ENCODE results near the gene RBKS. TPM values are rescaled to one million over a fixed set of nuclear protein-coding genes. Genes with fewer than 3 reads are reported as not detected.

Gene RBKS
- total and polyA plus RNA-seq, 2 of the 8 experiments (the other 6 are each of a cell fraction or from before 2014, with no cell fraction given): 1.1 to 1.5 TPM

GRCh38 chr2:27756544-27757498, 133.4 kb downstream of the RBKS start:
- no peak for DNase-seq (ENCODE audit: low read depth in 1 of 2, low spot score in 2 of 2)
- Histone ChIP-seq H4K8ac (ENCODE audit: extremely low read depth, insufficient read depth, low read length) (peak overlapping the region; percentile 8; the same call in 1 of the 2 replicates), H3K9me3 (ENCODE audit: insufficient read depth in 2 of 2, low read depth in 1 of 2, low read length in 1 of 2) (no peaks in the 10 kb centered on the region), H3K18ac (ENCODE audit: extremely low read depth, low read length) (no peak overlapping the region), H4K91ac (replicated peaks; ENCODE audit: insufficient read length, low read length) (no peak overlapping the region), H3K23ac (ENCODE audit: insufficient read length) (no peak overlapping the region), H2BK20ac (ENCODE audit: low read length) (no peak overlapping the region), H2BK15ac (ENCODE audit: low read length) (no peak overlapping the region), H3K56ac (replicated peaks; ENCODE audit: insufficient read length, low read depth, low read length) (no peak overlapping the region), H3K4me2 (ENCODE audit: insufficient read depth in 1 of 2, low read depth in 2 of 2, low read length in 2 of 2) (no peak overlapping the region), H3K4ac (replicated peaks; ENCODE audit: insufficient read length, low read depth, low read length) (no peak overlapping the region), H3K14ac (ENCODE audit: insufficient read length) (no peak overlapping the region), H2BK12ac (ENCODE audit: low read depth, low read length) (0 out of 2 replicates have a peak overlapping the region, but pooled peaks have one; percentile 31), H2AFZ (ENCODE audit: low read length) (no peak overlapping the region), H3K4me1 (replicated peaks in 1 of 4; ENCODE audit: control insufficient read depth in 3 of 4, insufficient read depth in 4 of 4, low read length in 3 of 4) (peaks cover 0 to 11% (median 5%) of the 10 kb centered on the region in 4 experiments; a peak in 5 of 7 replicates), H3K9ac (replicated peaks in 1 of 4; ENCODE audit: extremely low read depth in 1 of 4, low read depth in 3 of 4, low read length in 3 of 4) (no peak overlapping the region), H3K27ac (ENCODE audit: low read depth, low read length) (no peak overlapping the region), H2AK5ac (ENCODE audit: low read depth, low read length) (no peak overlapping the region), H3K27me3 (replicated peaks in 1 of 4; ENCODE audit: control insufficient read depth in 3 of 4, extremely low read depth in 1 of 4, insufficient read depth in 3 of 4, low read length in 3 of 4) (no peaks in the 10 kb centered on the region), H3K79me2 (ENCODE audit: control insufficient read depth in 1 of 2, insufficient read depth in 2 of 2, low read length in 2 of 2) (no peaks in the 10 kb centered on the region), H3K23me2 (ENCODE audit: low read depth, low read length) (no peaks in the 10 kb centered on the region; the same call in 1 of the 2 replicates), H3K4me3 (ENCODE audit: extremely low read depth in 1 of 4, insufficient read depth in 2 of 4, low read depth in 3 of 4, low read length in 4 of 4) (no peak overlapping the region), H3K36me3 (ENCODE audit: control insufficient read depth in 2 of 4, insufficient read depth in 4 of 4, low read length in 3 of 4) (no peaks in the 10 kb centered on the region; a peak in 1 of 8 replicates), H4K5ac (ENCODE audit: insufficient read length, low read depth, low read length) (no peak overlapping the region), H2BK5ac (ENCODE audit: low read depth, low read length) (no peak overlapping the region), H3K79me1 (ENCODE audit: low read depth, low read length) (no peaks in the 10 kb centered on the region), H2BK120ac (replicated peaks; ENCODE audit: low read depth, low read length) (no peak overlapping the region), H4K20me1 (replicated peaks in 1 of 2; ENCODE audit: control insufficient read depth in 1 of 2, insufficient read depth in 2 of 2, low read length in 2 of 2) (no peaks in the 10 kb centered on the region)
- FAIRE-seq: no peak
- 85% methylated on average over 8 of the region's 8 CpGs; no CpG with 5 or more reads in 1 of the 2 experiments for WGBS, 2 experiments (ENCODE audit: extremely low coverage in 1 of 2, insufficient coverage in 1 of 2, insufficient read length in 1 of 2, insufficient replicate concordance in 2 of 2, low coverage in 1 of 2, low lambda C conversion rate in 2 of 2, missing lambda C conversion rate in 1 of 2)
- ChIA-PET POLR2A (ENCODE audit: partially characterized antibody) (interaction anchor here (0.9 to 1.5 kb wide), 2 partner anchors 11 to 43 kb away, joined by 3 to 6 read pairs; no protein-coding TSS in a partner anchor), CTCF (ENCODE audit: partially characterized antibody) (interaction anchor here (0.6 kb wide), 2 partner anchors 13 to 50 kb away, joined by 3 read pairs; no protein-coding TSS in a partner anchor)
- TF ChIP-seq, protein P1, sequence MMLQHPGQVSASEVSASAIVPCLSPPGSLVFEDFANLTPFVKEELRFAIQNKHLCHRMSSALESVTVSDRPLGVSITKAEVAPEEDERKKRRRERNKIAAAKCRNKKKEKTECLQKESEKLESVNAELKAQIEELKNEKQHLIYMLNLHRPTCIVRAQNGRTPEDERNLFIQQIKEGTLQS (IDR thresholded peaks at IDR 0.05; ENCODE audit: insufficient read depth, low read depth, low read length): no peak
- TF ChIP-seq YY1 (IDR thresholded peaks at IDR 0.05; ENCODE audit: low read depth, low read length) (no peak), KDM1A (IDR thresholded peaks at IDR 0.05; ENCODE audit: borderline replicate concordance, low read length) (no peak), SP1 (IDR thresholded peaks at IDR 0.05; ENCODE audit: low read depth, low read length) (no peak), SIRT6 (IDR thresholded peaks at IDR 0.05; ENCODE audit: low read length) (no peak), USF2 (IDR thresholded peaks at IDR 0.05; ENCODE audit: low read length) (no peak), ZNF274 (IDR thresholded peaks at IDR 0.05; ENCODE audit: borderline replicate concordance, extremely low read depth, low read length) (no peak), EZH2 (IDR thresholded peaks at IDR 0.05; ENCODE audit: low read depth, low read length, severe bottlenecking) (no peak), POLR2AphosphoS5 (IDR thresholded peaks at IDR 0.05; ENCODE audit: low read depth, low read length) (no peak)

All from H1 (cell line).